Activated T-cell treated with anti-CD3 and anti-CD28 coated beads for 1 hour (primary cell): ENCODE results near the gene PRDM15.

Experiments used
- DNase-seq: peaks from one replicate; pipeline ENCODE4 v3.0.0-alpha.2; 2020; ENCODE audit warnings: low read depth

The PRDM15 gene, protein sequence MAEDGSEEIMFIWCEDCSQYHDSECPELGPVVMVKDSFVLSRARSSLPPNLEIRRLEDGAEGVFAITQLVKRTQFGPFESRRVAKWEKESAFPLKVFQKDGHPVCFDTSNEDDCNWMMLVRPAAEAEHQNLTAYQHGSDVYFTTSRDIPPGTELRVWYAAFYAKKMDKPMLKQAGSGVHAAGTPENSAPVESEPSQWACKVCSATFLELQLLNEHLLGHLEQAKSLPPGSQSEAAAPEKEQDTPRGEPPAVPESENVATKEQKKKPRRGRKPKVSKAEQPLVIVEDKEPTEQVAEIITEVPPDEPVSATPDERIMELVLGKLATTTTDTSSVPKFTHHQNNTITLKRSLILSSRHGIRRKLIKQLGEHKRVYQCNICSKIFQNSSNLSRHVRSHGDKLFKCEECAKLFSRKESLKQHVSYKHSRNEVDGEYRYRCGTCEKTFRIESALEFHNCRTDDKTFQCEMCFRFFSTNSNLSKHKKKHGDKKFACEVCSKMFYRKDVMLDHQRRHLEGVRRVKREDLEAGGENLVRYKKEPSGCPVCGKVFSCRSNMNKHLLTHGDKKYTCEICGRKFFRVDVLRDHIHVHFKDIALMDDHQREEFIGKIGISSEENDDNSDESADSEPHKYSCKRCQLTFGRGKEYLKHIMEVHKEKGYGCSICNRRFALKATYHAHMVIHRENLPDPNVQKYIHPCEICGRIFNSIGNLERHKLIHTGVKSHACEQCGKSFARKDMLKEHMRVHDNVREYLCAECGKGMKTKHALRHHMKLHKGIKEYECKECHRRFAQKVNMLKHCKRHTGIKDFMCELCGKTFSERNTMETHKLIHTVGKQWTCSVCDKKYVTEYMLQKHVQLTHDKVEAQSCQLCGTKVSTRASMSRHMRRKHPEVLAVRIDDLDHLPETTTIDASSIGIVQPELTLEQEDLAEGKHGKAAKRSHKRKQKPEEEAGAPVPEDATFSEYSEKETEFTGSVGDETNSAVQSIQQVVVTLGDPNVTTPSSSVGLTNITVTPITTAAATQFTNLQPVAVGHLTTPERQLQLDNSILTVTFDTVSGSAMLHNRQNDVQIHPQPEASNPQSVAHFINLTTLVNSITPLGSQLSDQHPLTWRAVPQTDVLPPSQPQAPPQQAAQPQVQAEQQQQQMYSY

DNA sequence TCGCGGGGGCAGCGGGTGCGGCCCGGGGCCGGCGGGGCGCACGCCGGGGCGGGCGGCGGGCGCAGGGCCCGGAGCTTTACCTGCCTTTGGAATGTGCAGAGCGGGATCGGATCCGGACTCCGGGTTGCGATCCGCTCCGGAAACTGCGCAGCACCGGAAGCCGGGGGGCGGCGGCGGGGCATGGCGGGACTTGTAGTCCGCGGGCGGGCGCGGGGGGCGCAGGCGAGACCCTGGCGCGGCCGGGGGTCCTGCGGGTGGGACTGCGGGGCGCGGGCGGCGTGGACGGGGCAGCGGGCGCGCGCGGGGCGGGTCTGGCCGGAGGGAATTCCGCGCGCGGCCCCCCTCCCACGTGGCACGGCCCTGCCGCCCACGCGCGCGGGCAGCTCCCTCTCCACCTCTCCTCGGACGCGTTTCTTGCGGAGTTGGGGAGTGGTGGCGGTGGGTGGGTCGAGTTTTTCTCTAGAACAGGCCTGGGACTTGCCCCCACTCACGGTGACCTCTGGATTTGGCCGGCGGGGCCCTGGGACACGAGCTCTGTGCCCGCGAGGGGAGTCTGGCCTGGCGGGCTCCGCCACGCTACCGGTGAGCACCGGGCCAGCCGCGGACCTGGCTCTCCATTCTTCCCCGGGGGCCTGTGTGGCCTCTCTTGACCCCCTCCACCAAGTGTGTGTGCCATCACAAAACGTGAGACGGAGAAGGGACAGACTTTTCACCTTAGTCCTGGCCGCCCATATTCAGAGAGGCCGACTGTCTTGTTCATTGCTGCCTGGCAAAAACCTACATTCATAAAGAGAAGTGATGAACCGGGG, at the start of gene PRDM15:
Gene PRDM15 (minus strand): TSS at position 155 of the 809 bp plus-strand sequence. CDS start 18,981 bp downstream, outside the sequence.
- DNase-seq: peak; percentile 77

DNA sequence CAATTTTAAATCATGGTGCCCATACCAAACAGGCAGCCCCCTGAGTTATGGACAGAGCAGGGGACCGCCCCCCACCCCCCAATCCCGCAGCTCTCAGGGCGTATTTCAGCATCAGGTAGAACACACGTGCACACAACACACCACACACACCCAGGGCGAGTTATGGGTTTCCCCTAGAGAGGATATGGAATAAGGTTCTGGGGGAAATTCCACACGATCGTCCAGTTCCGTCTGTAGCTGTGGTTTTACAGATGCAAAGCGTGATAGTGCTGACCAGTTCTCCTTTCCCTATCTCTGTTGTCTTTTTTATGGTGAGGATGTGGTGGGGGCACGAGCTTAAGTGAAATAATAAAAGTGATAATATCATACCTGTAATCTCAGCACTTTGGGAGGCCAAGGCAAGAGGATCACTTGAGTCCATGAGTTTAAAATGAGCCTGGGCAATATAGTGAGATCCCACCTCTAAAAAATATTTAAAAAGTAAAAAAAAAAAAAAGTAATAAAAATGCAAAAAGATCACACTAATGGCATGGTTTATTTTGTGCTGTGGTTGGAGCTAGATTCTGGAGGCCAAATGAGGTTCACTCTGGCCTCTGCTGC, 49.6 kb upstream of the PRDM15 start:
- DNase-seq: no peak

DNA sequence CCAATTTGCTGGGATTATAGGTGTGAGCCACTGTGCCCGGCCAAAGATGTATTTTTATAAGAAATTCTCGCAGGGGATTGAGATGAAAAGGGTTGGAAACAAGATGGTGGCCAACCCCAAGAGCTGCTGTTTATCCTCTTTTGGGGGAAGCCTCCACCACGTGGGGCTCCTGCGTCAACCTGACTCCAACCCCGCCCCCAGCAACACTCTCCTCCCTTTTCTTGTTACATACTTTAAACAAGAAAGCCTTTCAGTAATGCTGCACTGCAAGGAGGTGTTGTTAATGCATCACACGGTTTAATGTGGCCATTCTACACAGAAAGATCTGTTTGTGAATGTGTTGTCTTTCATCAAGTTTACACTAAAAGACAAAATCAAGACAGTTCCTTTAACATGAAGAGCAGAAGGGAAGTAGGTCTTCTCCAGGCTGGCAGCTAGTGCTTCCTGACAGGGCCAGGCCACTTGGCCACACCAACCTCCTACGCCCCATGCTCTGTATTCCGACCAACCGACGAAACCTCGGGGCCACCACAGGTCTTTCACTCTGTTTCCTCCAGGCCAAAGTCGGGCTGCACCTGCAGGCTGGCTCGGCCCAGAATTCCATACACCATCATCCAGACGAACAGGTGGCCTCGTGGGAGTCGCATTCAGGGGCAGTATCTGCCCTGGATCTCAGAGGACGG, 48.7 kb upstream of the PRDM15 start:
- DNase-seq: no peak

DNA sequence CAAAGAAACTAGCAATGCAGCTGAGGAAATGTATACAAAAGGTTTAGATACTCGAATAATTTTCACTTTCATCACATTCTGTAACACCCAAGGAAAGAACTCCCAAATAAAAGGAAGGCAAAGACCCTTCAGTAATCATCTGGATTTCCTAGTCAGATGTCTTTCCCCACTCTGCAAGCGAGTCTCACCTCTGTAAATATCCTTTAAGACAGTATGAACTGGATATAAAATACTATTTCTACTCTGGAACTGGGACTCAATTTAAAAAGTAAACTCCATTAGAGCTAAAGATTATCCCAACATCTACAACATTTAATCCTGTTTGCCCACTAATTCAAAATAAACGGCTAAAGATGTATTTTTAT, 47.6 kb upstream of the PRDM15 start:
- no peak for DNase-seq

DNA sequence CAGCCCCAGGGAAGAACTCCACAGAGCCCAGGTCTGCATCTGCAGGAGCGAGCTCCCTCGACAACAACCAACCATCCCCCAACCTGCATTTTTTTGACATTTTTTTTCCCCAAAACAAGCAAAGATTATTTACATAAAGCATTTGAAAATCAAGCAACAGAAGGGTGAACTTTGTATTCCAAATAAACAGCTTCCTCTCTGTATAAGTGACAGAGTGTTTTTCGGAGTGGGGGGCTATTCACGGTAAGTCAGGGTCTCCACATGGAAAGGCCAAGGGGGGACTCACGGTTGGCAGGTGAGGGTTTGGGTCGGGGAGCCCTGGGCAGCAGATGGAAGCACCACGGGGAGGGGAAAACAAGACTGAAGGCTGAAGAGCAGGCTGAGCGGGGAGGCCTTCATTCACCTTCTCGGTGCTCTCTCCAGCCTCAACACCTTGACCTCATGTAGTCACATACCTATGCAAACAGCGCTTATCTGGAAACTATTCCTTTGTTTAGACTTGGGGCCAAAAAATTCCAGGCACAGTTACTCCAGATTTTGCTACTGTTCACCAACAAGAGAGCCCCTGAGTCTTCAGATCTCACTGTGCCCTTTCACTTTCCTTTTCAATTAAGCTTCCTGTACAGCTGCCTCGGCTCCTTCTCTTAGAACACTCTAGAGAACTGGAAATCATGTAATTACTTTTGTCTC, 47.1 kb upstream of the PRDM15 start:
- DNase-seq: no peak

DNA sequence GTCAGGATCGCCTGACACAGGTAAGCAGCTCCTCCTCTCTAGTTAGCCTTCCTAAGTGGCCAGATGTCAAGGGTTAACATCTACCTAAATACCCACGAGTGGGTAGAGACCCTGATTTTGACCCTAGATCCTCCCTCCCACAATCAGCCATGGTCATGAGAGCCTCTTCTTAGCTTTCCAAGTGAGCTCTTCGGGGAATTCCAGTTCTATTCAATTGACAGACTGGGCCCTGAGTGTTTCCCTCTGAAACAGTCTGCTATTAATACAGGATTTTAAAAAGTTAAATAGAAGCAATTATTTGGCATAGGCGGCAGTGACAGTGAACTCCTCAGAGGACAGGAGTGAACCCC, 46.6 kb upstream of the PRDM15 start:
- no peak for DNase-seq

DNA sequence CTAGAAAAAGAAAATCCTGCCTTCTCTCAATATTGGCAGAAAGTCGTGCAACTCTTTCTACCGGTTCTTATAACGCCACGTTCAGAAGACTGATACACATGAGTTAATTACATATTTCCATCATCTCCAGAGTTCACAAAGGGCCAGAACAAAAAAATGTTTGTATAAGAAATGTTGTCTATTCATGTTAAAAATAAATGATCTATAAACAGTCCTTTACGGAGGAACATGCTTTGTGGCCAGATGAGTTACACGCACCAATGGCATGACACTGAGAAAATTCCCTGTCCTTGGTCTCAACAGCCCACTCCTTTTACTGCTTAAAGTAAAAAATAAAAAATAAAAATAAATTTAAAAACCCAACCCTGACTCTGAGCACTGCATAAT, 45.2 kb upstream of the PRDM15 start:
- no peak for DNase-seq

DNA sequence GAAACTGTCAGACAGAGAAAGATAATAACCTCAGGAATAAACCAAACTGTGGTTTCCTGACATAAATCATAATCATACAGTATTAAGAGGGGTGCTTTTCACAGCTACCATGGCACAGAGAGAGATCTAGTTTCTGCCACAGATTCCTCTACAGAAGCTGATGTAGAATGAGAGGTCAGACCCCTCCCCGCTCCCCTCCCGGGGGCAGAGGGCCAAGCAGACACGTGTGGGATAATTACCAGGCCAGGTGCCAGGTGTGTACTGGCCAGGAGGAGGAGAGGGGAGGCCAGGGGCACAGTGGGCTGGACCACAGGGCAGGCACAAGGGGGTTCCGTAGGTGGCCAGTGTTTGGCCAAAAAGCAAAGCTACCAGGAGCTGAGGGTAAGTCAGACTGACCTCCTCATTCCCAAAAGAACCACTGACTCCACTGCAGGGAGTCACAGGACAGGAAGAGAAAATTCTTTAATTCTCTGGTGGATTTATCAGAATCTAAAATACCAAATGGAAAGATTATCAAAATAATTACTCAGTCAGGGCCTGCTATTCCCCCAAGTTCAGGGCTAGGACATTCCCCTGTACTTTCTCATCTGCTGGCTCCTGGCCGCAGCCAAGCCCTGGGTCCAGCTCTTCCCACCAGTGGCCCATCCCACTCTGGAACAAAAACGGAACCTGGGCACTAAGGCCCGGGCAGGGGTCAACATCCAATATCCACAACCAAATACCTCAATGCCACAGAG, 44.7 kb upstream of the PRDM15 start:
- DNase-seq: no peak

DNA sequence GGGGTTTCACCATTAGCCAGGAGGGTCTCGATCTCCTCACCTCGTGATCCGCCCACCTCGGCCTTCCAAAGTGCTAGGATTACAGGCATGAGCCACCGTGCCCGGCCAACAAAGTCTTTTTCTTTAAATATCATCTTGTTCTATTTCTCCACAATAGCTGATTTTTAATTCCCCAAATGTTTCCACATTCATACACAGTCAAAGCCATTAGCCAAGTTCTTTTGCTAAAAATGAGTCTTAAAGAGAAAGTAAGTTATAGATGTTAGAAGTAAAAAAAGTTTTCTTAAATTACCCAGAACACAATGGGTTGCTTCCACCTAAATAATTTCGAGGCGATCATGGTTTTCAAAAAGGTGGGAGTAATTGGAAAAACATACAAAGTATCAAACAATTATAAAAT, 44.0 kb upstream of the PRDM15 start:
- no peak for DNase-seq

DNA sequence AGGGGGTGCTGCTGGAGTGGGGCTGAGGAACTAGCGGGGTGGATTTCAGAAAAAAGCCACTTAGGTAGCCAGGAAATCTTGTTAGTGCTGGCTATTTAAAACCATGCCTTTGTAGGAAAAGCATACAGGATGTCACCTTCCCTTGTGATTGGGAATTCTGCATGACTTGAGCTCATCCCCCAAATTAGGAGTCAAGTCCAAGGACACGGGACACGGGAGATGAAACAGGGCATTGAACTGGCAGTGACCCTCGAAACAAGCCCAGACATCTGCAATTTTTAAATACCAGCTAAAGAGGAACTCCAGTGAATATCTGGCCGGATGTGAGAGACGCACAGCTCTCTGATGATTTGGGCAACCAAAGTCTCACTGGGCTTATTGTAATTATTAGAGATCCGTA, 41.9 kb upstream of the PRDM15 start:
- no peak for DNase-seq

DNA sequence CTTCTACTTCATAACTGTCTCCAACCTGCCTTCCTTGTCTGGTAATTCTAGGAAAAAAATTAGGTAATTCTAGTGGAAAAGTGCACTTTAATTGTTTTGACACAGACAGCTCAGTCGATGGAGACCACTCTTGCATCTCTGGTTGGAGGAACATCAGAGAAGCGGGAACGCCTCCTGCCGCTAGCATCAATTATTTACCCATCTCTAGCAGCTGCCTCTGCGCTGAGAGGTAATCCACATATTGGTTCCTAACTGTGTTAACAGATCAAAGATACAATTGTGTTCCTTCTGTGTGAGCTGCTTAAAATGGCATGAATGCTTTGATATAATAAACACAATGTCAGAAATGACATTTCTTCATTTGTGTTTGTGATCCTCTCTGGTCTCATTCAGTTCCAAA, 41.3 kb upstream of the PRDM15 start:
- DNase-seq: no peak

DNA sequence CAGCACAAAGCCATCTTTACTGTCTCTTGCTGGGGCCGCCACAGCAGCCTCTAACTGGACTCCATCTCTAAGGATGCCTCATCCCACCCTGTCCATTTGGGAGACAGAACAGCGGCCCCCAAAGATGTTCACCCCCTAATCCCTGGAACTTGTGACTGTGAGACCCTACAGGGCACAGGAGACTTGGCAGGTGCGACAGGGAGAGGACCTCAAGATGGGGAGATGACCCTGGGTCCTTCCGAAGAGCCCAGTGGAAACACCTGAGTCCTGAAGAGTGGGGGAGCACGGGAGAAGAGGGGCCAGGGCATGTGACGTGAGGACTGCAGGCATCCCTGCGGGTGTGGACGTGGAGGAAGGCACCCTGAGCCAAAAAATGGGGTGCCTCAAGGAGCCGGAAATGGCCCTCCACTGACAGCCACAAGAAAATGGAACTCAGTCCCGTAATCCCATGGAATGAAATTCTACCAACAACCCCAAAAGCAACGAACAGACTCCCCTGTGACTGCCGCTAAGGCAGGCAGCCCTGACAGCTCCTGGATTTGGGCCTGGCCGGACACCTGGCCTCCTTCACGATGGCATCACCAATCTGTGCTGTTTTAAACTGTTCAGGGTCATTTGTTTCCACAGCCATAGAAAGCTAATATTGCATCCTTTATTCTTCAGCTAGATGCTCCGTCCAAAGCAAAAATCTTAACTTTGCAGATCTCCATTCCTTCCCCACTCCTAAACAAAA, 40.7 kb upstream of the PRDM15 start:
- DNase-seq: no peak

DNA sequence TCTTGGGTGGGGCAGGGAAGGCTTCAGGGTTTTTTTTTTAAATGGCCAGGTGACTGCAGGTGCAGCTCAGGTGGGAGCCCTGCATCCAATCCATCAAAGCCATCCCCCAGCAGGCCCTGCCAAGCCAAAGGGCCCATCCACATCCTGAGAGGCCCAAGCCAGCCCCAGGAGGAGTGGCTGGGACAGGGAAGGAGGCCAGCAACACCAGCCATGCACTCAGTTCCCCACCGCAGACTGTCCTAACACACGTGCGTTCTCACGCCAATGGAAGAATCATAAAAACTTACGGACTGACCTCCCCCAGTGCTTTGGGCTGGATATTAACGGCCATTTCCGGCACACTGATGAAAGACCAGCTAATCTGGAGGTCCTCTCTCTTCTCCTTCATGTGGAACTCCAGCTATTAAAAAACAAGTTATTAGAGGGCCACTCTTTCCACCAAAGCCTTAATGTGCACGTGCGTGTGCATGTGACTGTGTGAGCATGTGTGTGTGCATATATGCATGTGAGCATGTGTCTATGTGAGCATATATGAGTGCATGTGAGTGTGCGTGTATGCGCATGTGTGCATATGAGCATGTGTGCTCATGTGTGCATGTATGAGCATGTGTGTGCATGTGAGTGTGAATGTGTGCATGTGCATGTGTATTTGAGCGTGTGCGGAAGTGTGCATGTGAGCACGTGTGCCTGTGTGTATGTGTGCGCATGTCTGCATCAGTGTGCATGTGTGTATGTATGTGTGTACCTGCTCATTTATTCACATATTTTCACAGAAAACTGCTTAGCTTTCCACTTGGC, 39.6 kb upstream of the PRDM15 start:
- DNase-seq: no peak

DNA sequence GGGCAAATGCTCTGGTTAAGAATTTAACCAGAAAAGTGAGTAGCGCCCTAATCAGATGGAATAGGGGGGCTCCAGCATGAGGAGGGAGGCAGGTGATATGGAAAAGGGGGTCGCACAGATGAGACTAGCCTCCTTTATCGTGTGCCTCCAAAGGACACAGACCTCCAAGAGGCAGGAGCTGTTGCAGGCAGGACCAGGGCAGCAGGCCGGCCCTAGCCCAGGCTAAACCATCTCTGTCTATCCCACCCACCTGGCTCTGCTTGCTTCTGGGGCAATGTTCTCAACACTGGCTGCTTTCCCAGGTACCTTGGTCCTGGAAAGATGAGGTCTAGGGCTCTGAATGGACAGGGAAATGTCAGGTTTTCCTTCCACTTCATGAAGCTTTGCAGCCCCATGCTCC, 38.4 kb upstream of the PRDM15 start:
- DNase-seq: no peak

DNA sequence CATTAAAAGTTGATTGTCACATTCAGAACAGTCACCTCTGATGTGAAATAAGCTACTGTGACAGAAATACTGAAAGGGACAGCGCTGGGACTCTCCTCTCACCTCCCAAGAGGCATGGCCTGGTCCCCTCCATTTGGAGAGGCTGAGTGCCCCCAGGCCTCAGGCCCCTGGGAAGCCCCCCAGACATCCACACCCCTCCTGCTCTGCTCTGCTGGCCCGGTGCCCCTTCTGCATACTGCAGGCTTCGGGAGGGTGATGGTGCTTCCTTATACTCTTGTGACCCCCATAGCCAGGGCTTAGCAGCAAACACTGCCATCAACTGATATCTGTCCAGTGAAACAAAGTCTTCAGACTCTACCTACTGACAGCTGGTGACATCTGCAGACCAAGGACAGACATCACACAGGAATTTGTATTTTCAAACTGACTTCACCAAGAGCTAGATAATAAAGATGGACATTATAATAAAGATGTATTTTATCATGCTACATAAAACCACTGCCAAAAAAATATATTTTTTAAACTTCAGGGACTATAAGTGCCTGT, 37.8 kb upstream of the PRDM15 start:
- DNase-seq: no peak

DNA sequence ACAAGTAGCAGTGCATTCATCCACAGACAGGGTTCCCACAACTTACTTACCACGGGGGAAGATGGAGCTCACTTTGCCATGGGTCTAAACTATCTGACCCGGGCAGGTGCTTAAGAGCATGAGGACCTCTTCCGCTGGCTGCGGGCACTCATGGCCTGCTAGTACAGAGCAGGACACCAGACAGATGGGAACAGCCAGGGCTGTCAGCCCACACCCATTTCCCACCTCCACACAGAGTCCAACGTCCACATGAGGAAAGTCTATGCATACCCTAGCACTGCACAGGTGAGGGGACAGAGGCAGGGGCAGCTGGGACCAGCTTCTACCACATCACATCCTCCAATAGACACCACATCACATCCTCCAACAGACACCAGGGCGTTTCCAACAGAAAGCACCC, 35.8 kb upstream of the PRDM15 start:
- no peak for DNase-seq

DNA sequence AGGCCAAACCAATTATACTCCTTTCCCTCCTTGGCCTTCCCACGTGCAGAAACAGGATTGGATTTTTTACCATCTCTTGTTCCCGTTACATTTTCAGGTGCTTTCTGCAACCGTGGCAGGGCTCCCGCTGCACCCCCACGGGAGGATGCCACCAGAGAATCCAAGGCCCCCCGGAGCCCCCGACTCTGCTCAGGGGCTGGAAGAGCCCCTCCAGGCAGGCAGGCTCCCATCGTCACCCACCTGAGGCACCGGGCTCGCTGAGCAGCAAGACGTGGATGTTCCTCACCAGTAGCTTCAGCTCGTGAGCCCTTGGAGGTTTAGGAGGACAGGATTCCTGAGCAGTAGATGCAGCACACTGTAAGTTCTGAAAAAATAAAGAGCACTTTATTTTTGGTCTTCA, 35.2 kb upstream of the PRDM15 start:
- no peak for DNase-seq

DNA sequence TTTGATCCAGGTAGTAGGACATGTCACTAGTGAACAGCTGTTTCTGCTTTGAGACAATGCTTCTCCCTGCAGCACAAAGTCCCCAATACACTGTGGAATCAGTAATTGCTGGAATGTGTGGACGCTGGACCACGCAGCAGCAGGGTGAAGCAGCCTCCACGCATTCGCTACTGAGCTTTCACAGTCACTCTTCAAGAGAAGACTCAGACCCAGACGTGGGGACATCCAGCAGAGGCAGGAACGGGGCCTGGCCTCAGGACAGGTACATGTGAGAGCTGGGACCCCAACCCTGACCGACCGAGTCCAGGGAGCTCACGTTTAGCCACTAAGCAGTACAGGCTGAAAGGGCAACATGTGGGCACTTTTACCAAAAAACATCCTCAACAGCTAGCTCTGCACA, 34.1 kb upstream of the PRDM15 start:
- DNase-seq: no peak
